ENCODE data around the gene TRIM38.

Gene TRIM38

GRCh38 chr6:25972128-25972527, 9.5 kb downstream of the TRIM38 start:
- no peak overlapping the region for H2AFZ ChIP-seq (ENCODE audit: low read length, unreplicated experiment)
- H3K4me1 ChIP-seq (ENCODE audit: control insufficient read depth, insufficient read depth, low read length, unreplicated experiment), result peaks cover 50% of the 10 kb centered on the region
- peaks cover 71% of the 10 kb centered on the region for H3K36me3 ChIP-seq (ENCODE audit: insufficient read depth, low read length)
- peaks cover 29% of the 10 kb centered on the region for H3K79me2 ChIP-seq (ENCODE audit: control insufficient read depth, insufficient read depth, low read length, unreplicated experiment)
- H3K4me3 ChIP-seq (ENCODE audit: low read depth, low read length), result no peak overlapping the region
- H3K27me3 ChIP-seq (ENCODE audit: insufficient read depth, low read length), result no peaks in the 10 kb centered on the region
- H3K27ac ChIP-seq (ENCODE audit: low read depth, low read length), result peak overlapping the region; percentile 95

- peaks cover 23% of the 10 kb centered on the region for H3K79me2 ChIP-seq (ENCODE audit: control insufficient read depth, insufficient read depth, low read length, unreplicated experiment)
- peaks cover 64% of the 10 kb centered on the region for H3K36me3 ChIP-seq (ENCODE audit: insufficient read depth, low read length)
- H3K27me3 ChIP-seq (ENCODE audit: insufficient read depth, low read length), result no peaks in the 10 kb centered on the region
- H2AFZ ChIP-seq (ENCODE audit: low read length, unreplicated experiment), result no peak overlapping the region
- no peak overlapping the region for H3K4me3 ChIP-seq (ENCODE audit: low read depth, low read length)
- H3K4me1 ChIP-seq (ENCODE audit: control insufficient read depth, insufficient read depth, low read length, unreplicated experiment), result peaks cover 45% of the 10 kb centered on the region
- H3K27ac ChIP-seq (ENCODE audit: low read depth, low read length), result no peak overlapping the region; the same call in 1 of the 2 replicates
Measured at GRCh38 chr6:25972902-25973301, 10.3 kb downstream of the TRIM38 start.

DNA sequence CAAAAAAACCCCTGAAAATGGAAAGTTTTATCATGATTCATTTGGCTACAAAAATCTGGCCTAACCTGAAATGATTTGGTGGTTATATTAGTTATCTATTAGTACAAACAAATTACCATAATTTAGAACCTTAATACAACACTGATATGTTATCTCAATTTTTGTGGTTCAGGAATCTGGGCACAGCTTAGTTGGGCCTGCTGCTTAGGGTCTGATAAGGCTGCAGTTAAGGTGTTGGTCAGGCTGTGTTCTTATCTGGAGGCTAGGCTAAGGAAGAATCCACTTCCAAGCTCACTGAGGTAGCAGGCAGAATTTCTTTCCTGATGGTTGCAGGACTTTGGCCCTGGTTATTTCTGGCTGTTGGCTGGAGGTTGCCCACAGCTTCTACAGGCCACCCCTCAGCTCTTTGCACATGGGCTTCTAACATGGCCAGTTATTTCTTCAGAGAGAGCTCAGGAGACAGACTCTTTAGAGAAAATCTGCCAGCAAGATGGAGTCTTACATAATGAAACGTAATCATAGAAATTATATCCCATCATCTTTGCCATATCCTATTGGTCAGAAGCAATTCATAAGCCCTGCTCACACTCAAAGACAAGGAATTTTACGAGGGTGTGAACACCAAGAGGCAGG, 11.4 kb downstream of the TRIM38 start:
- Histone ChIP-seq H3K36me3 (ENCODE audit: insufficient read depth, low read length) (peaks cover 63% of the 10 kb centered on the region), H3K27me3 (ENCODE audit: insufficient read depth, low read length) (no peaks in the 10 kb centered on the region), H3K4me1 (ENCODE audit: control insufficient read depth, insufficient read depth, low read length, unreplicated experiment) (peaks cover 33% of the 10 kb centered on the region), H3K79me2 (ENCODE audit: control insufficient read depth, insufficient read depth, low read length, unreplicated experiment) (peaks cover 16% of the 10 kb centered on the region), H3K4me3 (ENCODE audit: low read depth, low read length) (no peak overlapping the region), H3K27ac (ENCODE audit: low read depth, low read length) (no peak overlapping the region), H2AFZ (ENCODE audit: low read length, unreplicated experiment) (no peak overlapping the region)

DNA sequence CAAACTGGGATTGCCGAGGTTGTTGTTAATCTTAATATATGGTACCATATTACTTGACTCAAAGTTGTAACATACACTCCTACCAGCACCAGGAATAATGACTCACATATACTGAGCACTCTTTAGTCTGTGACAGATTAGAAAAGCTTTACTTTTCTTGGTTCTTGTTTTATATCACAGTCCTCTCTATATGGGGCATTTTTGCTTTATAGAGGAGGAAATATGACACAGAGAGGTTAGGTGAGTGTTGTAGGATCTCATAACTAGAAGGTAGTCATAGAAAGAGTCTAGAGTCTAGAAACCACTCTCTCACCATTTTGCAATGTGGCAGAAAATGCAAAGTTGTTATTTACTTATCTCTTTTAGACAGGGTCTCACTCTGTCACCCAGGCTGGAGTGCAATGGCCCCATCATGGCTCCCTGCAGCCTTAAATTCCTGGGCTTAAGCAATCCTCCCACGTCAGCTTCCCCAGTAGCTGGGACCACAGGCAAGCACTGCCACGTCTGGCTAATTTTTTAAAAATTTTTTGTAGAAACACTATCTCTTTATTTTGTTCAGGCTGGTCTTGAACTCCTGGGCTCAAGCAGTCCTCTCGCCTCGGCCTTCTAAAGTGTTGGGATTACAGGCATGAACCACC, 13.4 kb downstream of the TRIM38 start:
- H3K27ac ChIP-seq (ENCODE audit: low read depth, low read length), result no peak overlapping the region
- H3K27me3 ChIP-seq (ENCODE audit: insufficient read depth, low read length), result no peaks in the 10 kb centered on the region
- H3K4me3 ChIP-seq (ENCODE audit: low read depth, low read length), result no peak overlapping the region
- H3K36me3 ChIP-seq (ENCODE audit: insufficient read depth, low read length), result peaks cover 64% of the 10 kb centered on the region
- H3K4me1 ChIP-seq (ENCODE audit: control insufficient read depth, insufficient read depth, low read length, unreplicated experiment), result peaks cover 15% of the 10 kb centered on the region
- no peak overlapping the region for H2AFZ ChIP-seq (ENCODE audit: low read length, unreplicated experiment)
- peaks cover 12% of the 10 kb centered on the region for H3K79me2 ChIP-seq (ENCODE audit: control insufficient read depth, insufficient read depth, low read length, unreplicated experiment)

DNA sequence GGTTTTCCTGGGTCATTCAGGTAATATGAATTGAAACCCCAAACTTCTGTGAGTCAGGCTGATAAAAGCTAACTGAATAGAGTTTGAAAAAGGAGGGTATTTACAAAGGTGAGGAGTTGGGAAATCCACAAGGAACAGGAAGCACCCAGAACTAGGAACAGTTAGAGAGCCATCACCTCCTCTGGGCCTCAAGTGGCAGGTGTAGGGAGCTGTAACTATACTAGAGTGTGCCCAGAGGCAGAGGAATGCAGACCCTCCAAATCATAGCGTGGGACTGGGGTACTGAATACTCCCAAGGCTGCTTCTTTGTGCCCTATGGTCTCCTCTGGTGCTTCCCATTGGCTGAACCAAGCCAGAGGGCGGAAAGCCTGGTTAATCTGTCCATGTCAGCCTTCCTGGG, 18.3 kb downstream of the TRIM38 start:
- Histone ChIP-seq H3K27ac (ENCODE audit: low read depth, low read length) (no peak overlapping the region; the same call in 1 of the 2 replicates), H3K36me3 (ENCODE audit: insufficient read depth, low read length) (peaks cover 58% of the 10 kb centered on the region), H3K4me1 (ENCODE audit: control insufficient read depth, insufficient read depth, low read length, unreplicated experiment) (no peaks in the 10 kb centered on the region), H3K27me3 (ENCODE audit: insufficient read depth, low read length) (no peaks in the 10 kb centered on the region), H3K4me3 (ENCODE audit: low read depth, low read length) (no peak overlapping the region), H2AFZ (ENCODE audit: low read length, unreplicated experiment) (no peak overlapping the region), H3K79me2 (ENCODE audit: control insufficient read depth, insufficient read depth, low read length, unreplicated experiment) (no peaks in the 10 kb centered on the region)

DNA sequence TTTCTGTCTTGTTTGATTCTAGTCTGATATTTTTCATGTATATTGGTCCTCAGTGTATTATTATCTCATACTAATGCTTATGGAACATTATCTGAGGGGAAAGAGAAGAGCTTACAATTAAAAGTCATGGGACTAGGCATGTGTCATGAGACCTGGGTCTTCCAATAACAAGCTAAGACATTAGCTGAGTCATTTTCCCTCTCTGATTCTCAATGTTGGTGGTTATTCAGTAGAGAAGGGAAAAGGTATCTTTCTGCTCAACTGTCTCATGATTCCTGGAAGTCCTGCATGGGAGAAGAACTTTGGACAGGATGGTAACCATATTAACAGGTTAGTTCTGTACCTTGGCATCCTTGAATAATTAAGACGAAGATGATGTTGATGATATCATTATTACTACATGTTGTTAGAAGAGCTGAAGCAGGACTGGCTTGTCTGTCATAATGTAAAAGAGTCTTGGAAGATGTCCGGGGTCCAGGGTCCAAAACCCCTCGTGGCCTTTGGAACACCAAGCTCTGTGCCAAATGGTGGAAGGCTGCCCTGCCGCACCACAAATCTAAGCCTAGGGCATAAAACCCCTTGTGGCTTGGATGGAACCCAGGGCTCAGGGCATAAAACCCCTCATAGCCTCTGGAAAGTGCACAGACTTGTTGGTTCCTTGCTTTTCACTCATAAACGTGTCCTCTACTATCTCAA, 19.1 kb downstream of the TRIM38 start:
- Histone ChIP-seq H3K4me1 (ENCODE audit: control insufficient read depth, insufficient read depth, low read length, unreplicated experiment) (no peaks in the 10 kb centered on the region), H3K36me3 (ENCODE audit: insufficient read depth, low read length) (peaks cover 51% of the 10 kb centered on the region), H3K4me3 (ENCODE audit: low read depth, low read length) (no peak overlapping the region), H2AFZ (ENCODE audit: low read length, unreplicated experiment) (no peak overlapping the region), H3K27me3 (ENCODE audit: insufficient read depth, low read length) (no peaks in the 10 kb centered on the region), H3K27ac (ENCODE audit: low read depth, low read length) (no peak overlapping the region; the same call in 1 of the 2 replicates), H3K79me2 (ENCODE audit: control insufficient read depth, insufficient read depth, low read length, unreplicated experiment) (no peaks in the 10 kb centered on the region)

GRCh38 chr6:25984265-25984664, 21.7 kb downstream of the TRIM38 start:
- no peaks in the 10 kb centered on the region for H3K4me1 ChIP-seq (ENCODE audit: control insufficient read depth, insufficient read depth, low read length, unreplicated experiment)
- peaks cover 43% of the 10 kb centered on the region for H3K36me3 ChIP-seq (ENCODE audit: insufficient read depth, low read length)
- H2AFZ ChIP-seq (ENCODE audit: low read length, unreplicated experiment), result no peak overlapping the region
- H3K4me3 ChIP-seq (ENCODE audit: low read depth, low read length), result no peak overlapping the region
- no peaks in the 10 kb centered on the region for H3K79me2 ChIP-seq (ENCODE audit: control insufficient read depth, insufficient read depth, low read length, unreplicated experiment)
- no peak overlapping the region for H3K27ac ChIP-seq (ENCODE audit: low read depth, low read length)
- no peaks in the 10 kb centered on the region for H3K27me3 ChIP-seq (ENCODE audit: insufficient read depth, low read length)

DNA sequence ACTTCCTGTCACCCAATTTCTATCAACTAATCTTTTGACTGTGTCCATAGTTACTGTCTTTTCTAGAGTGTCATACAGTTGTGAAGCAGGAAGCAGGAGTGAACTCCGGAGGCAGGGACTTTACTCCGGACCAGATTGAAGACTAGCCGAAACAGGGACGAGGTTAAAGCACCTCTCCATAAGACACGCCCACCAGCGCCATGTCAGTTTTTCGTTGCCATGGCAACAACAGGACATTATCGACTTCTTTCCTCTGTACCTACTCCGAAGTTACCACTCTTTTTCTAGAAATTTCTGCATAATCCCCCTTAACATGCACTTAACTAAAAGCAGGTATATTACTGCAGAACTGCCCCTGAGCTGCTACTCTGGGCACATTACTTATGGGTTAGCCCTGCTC, 25.2 kb downstream of the TRIM38 start:
- Histone ChIP-seq H3K4me1 (ENCODE audit: control insufficient read depth, insufficient read depth, low read length, unreplicated experiment) (peaks cover 5% of the 10 kb centered on the region), H3K79me2 (ENCODE audit: control insufficient read depth, insufficient read depth, low read length, unreplicated experiment) (no peaks in the 10 kb centered on the region), H3K36me3 (ENCODE audit: insufficient read depth, low read length) (peaks cover 24% of the 10 kb centered on the region), H3K27ac (ENCODE audit: low read depth, low read length) (no peak overlapping the region), H3K4me3 (ENCODE audit: low read depth, low read length) (no peak overlapping the region), H3K27me3 (ENCODE audit: insufficient read depth, low read length) (no peaks in the 10 kb centered on the region), H2AFZ (ENCODE audit: low read length, unreplicated experiment) (no peak overlapping the region)

DNA sequence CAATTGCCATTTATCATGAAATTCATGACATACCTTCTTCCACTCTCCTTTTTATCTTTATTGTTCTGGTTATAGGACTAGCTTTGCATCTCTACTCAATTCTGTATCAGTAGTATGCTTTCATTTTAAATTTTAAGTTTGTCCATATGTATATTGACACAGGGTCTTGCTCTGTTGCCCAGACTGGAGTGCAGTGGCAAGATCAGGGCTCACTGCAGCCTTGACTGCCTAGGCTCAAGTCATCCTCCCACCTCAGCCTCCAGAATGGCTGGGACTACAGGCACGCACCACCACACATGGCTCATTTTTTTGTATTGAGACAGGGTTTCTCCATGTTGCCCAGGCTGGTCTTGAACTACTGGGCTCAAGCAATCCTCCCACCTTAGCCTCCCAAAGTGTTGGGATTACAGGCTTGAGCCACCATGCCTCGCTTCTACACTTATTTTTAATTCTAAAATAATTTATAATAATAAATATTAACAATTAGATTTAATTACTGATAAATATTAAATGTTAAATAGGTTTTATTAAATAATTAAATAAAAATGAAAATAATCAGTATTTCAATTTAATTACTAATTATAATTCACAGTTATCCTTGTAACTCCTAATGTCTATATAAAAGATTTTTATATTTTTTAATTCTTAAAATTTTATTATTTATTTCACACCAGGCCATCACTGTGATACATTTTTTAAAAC, 27.7 kb downstream of the TRIM38 start:
- no peaks in the 10 kb centered on the region for H3K27me3 ChIP-seq (ENCODE audit: insufficient read depth, low read length)
- H2AFZ ChIP-seq (ENCODE audit: low read length, unreplicated experiment), result no peak overlapping the region
- H3K36me3 ChIP-seq (ENCODE audit: insufficient read depth, low read length), result peaks cover 4% of the 10 kb centered on the region; the same call in 1 of the 2 replicates
- peaks cover 11% of the 10 kb centered on the region for H3K4me1 ChIP-seq (ENCODE audit: control insufficient read depth, insufficient read depth, low read length, unreplicated experiment)
- H3K4me3 ChIP-seq (ENCODE audit: low read depth, low read length), result no peak overlapping the region
- peaks cover 3% of the 10 kb centered on the region for H3K79me2 ChIP-seq (ENCODE audit: control insufficient read depth, insufficient read depth, low read length, unreplicated experiment)
- H3K27ac ChIP-seq (ENCODE audit: low read depth, low read length), result no peak overlapping the region

- Histone ChIP-seq H2AFZ (ENCODE audit: low read length, unreplicated experiment) (peak overlapping the region; percentile 52), H3K36me3 (ENCODE audit: insufficient read depth, low read length) (no peaks in the 10 kb centered on the region), H3K27ac (ENCODE audit: low read depth, low read length) (peak overlapping the region; percentile 79), H3K4me3 (ENCODE audit: low read depth, low read length) (peak overlapping the region; percentile 84), H3K27me3 (ENCODE audit: insufficient read depth, low read length) (no peaks in the 10 kb centered on the region), H3K4me1 (ENCODE audit: control insufficient read depth, insufficient read depth, low read length, unreplicated experiment) (peaks cover 11% of the 10 kb centered on the region), H3K79me2 (ENCODE audit: control insufficient read depth, insufficient read depth, low read length, unreplicated experiment) (peaks cover 3% of the 10 kb centered on the region)
Measured at GRCh38 chr6:25991785-25992412, 29.3 kb downstream of the TRIM38 start.

Data from ACC112 (cell line).